GM13977 (cell line): Measurements from ENCODE around the gene NSL1.

Experiments
- DNase-seq: peaks from one replicate; pipeline ENCODE4 v3.0.0; 2012; ENCODE audit warnings: low spot score
- CTCF ChIP-seq: IDR thresholded peaks from 2 replicates; pipeline ENCODE4 v1.5.1; 2012; ENCODE audit warnings: mild to moderate bottlenecking, control low read depth; ENCODE audit not compliant: insufficient read depth; ENCODE audit errors: extremely low read depth, missing control alignments
- in situ Hi-C: fragments of 300-500 bp; cut with MboI; formaldehyde crosslinking; loops from one replicate; pipeline ENCODE4 v1.12.0; 2022; ENCODE audit warnings: low sequenced_read_pairs, low pct_unique_long_range_greater_than_20kb, mixed read lengths, inconsistent platforms; ENCODE audit not compliant: unreplicated experiment

Gene NSL1

GRCh38 chr1:212696721-212697331, 94.8 kb downstream of the NSL1 start:
- no peak for TF ChIP-seq CTCF
- DNase-seq = no peak
- in situ Hi-C loops = no loop called here

GRCh38 chr1:212692774-212693644, 98.6 kb downstream of the NSL1 start:
- in situ Hi-C loops = no loop called here
- TF ChIP-seq CTCF = no peak
- no peak for DNase-seq

GRCh38 chr1:212691561-212692071, 100.0 kb downstream of the NSL1 start:
- in situ Hi-C loops = no loop called here
- no peak for TF ChIP-seq CTCF
- peak; percentile 41 for DNase-seq

- TF ChIP-seq CTCF = no peak
- no peak for DNase-seq
- in situ Hi-C loops = no loop called here
These were observed 100.7 kb downstream of the NSL1 start for GRCh38 chr1:212690816-212691403.

GRCh38 chr1:212689758-212690529, 101.6 kb downstream of the NSL1 start:
- no peak for TF ChIP-seq CTCF
- DNase-seq = no peak
- in situ Hi-C loops = no loop called here

- in situ Hi-C loops = no loop called here
- no peak for DNase-seq
- TF ChIP-seq CTCF = no peak
These were observed 102.3 kb downstream of the NSL1 start for GRCh38 chr1:212689196-212689725.
